AG04449 (cell line): Measurements from ENCODE around the gene FAM131C.
A peak's percentile ranks its signal among the peaks of the same experiment; 100 is the strongest.

Source experiments
- CTCF ChIA-PET: fragments of 350-600 bp; formaldehyde crosslinking; extraction: SDS; loops from one replicate; lab custom pipeline; 2021; ENCODE audit warnings: antibody characterized with exemption; lab: Yijun Ruan, JAX
- POLR2A ChIA-PET: fragments of 400-600, 350-600 bp; formaldehyde crosslinking; extraction: SDS; loops from one replicate; lab custom pipeline; 2020; ENCODE audit warnings: antibody characterized with exemption, inconsistent platforms; lab: Yijun Ruan, JAX
- DNase-seq: peaks from one replicate; pipeline ENCODE4 v3.0.0-alpha.2; 2010; ENCODE audit warnings: low read depth, low spot score
- H3K4me3 ChIP-seq: 2 replicates; pipeline ENCODE4 v1.5.1; 2011; ENCODE audit warnings: low read depth, mild to moderate bottlenecking, control low read depth, low read length
- TF ChIP-seq, protein P1 (sequence below): IDR thresholded peaks from one replicate; pipeline ENCODE4 v1.5.1; 2011; ENCODE audit warnings: mild to moderate bottlenecking, moderate library complexity, low read length, control low read depth, inconsistent platforms; ENCODE audit not compliant: insufficient read depth; ENCODE audit errors: missing control alignments

The FAM131C gene

DNA sequence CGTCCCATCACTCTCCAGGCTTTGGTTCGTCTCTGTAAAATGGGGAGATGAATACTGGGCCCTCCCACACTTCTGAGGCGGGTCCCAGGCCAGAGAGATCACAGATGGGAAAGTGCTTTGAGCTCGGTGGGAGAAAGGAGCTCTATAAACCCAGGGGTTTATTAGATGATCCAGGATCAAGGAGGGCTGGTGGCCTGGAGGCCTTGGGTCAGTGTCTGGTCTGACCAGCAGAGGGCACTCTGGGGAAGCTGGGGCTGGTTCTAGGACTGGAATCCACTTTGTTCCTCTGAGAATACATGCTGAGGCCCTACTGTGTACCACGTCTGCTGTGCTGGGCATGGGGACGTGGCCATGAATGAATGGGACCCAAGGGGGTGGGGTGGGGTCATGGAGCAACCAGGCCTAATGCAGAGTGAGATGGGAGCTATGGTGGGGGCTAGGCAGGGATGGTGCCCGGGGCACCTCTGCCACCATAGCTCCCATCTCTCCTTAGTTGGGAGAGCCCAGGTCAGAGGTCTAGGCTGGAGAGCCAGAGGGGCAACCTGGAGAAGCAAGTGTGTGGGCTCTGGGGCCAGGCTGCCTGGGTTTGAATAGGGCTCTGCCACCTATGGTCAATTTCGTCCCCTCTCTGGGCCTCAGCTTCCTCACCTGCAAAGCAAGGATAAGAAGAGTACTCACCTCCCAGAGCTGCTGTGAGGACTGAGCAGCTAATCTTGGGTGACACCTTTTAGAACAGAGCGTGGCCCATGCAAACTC is 9.0 kb upstream of the FAM131C start:
- TF ChIP-seq, protein P1, sequence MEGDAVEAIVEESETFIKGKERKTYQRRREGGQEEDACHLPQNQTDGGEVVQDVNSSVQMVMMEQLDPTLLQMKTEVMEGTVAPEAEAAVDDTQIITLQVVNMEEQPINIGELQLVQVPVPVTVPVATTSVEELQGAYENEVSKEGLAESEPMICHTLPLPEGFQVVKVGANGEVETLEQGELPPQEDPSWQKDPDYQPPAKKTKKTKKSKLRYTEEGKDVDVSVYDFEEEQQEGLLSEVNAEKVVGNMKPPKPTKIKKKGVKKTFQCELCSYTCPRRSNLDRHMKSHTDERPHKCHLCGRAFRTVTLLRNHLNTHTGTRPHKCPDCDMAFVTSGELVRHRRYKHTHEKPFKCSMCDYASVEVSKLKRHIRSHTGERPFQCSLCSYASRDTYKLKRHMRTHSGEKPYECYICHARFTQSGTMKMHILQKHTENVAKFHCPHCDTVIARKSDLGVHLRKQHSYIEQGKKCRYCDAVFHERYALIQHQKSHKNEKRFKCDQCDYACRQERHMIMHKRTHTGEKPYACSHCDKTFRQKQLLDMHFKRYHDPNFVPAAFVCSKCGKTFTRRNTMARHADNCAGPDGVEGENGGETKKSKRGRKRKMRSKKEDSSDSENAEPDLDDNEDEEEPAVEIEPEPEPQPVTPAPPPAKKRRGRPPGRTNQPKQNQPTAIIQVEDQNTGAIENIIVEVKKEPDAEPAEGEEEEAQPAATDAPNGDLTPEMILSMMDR: peak; percentile 88
- POLR2A ChIA-PET: no interaction called here
- no peak for DNase-seq
- no peak overlapping the region for H3K4me3 ChIP-seq
- CTCF ChIA-PET: interaction anchor here (0.6 to 22.9 kb wide), 40 partner anchors 13 to 293 kb away, joined by 3 to 1006 read pairs (median 5); partner anchors contain the start of genes CPLANE2, EPHA2, FAM131C and FBXO42

DNA sequence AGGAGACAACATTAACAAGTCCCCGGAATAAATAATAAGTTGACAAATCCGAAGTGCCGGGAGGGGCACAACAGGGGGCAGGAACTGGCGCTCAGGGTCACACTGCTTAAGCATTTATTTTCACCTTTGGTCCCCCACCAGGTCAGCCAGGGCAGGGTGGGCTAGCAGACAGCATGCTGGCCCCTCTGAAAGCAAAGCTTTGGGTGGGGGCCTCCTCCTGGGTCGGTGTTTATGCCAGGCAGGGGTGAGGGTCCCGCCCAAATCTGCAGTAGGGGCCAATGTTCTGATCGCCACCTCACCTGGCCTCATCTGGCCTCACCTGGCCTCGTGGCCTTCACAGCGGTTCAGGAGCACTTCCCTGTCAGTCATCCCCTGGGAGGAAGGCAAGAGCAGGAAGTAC is 8.2 kb upstream of the FAM131C start:
- ChIA-PET POLR2A (no interaction called here), CTCF (interaction anchor here (0.6 to 22.9 kb wide), 37 partner anchors 13 to 294 kb away, joined by 3 to 1006 read pairs (median 6); partner anchors contain the start of genes CPLANE2, EPHA2, FAM131C and HSPB7)
- H3K4me3 ChIP-seq: no peak overlapping the region
- TF ChIP-seq, protein P1: no peak
- no peak for DNase-seq

DNA sequence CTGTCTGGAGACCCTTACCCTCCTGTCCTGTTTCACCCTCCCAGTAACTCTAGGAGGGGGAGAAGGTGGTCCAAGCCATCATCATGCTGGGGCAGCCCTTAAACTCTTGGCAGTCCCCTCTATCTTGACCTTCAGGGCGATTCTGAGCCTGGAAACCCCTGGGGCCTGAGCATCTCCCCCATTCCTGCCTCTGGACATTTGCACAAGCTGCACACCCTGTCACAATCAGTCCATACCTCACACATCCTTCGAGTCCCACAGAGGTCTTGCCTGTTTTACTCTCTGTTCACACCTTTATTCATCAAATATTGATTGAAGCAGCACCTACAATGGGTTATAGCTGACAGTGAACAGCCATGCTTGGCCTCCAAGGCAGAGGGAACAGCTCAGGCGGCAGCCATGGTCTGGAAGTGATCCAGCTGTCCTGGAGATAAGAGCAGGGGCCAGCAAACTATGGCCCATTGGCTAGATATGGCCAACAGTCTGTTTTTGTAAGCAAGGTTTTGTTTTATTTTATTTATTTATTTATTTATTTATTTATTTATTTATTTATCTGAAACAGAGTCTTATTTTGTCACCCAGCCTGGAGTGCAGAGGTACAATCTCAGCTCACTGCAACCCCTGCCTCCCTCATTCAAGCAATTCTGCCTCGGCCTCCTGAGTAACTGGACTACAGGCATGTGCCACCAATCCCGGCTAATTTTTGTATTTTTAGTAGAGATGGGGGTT is 7.1 kb upstream of the FAM131C start:
- POLR2A ChIA-PET: no interaction called here
- TF ChIP-seq, protein P1: no peak
- no peak overlapping the region for H3K4me3 ChIP-seq
- CTCF ChIA-PET: interaction anchor here (0.9 to 22.9 kb wide), 21 partner anchors 12 to 283 kb away, joined by 3 to 1006 read pairs (median 47); partner anchors contain the start of genes CPLANE2, EPHA2 and FAM131C
- no peak for DNase-seq

DNA sequence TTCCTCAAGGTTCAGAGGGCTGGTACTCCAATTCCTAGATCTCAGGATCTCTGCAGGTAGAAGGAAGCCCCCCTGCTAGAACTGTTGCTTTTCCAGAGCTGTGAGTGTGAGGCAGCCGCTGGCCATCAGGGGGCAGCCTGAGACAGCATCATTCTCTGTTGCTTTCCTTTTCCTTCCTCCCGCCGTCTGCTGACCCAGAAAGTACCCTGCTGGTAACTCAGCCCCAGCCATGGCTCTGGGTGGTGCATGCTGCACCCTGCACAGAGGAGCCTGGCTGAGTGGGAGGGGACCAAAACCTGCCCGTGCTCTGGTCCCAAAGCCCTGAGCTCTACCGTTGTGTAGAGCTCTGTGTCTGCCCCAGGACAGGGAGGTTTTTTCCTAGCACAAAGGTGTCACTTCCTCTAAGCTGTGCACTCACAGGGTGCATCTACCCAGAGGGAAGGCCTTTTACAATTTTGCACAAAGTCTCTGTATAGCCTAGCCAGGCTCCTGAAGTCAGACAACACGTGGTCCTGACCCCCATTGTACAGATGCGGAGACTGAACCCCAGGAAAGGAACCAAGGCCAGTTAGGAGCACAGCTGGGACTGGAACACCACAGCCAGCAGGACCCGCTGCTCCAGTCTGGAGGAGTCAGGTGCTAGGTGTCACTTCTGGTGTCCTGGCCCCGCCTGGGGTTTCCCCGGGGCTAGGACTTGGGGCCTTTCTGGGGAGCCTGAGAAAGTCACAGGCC is 5.6 kb upstream of the FAM131C start:
- TF ChIP-seq, protein P1: peak; percentile 96
- no peak for DNase-seq
- no peak overlapping the region for H3K4me3 ChIP-seq
- ChIA-PET POLR2A (interaction anchor here (0.8 to 1.0 kb wide), 2 partner anchors 10 to 110 kb away, joined by 3 to 4 read pairs; no protein-coding TSS in a partner anchor), CTCF (interaction anchor here (0.6 to 22.9 kb wide), 44 partner anchors 9 to 308 kb away, joined by 3 to 1006 read pairs (median 4); partner anchors contain the start of genes CLCNKB, CPLANE2, EPHA2 and FAM131C)

DNA sequence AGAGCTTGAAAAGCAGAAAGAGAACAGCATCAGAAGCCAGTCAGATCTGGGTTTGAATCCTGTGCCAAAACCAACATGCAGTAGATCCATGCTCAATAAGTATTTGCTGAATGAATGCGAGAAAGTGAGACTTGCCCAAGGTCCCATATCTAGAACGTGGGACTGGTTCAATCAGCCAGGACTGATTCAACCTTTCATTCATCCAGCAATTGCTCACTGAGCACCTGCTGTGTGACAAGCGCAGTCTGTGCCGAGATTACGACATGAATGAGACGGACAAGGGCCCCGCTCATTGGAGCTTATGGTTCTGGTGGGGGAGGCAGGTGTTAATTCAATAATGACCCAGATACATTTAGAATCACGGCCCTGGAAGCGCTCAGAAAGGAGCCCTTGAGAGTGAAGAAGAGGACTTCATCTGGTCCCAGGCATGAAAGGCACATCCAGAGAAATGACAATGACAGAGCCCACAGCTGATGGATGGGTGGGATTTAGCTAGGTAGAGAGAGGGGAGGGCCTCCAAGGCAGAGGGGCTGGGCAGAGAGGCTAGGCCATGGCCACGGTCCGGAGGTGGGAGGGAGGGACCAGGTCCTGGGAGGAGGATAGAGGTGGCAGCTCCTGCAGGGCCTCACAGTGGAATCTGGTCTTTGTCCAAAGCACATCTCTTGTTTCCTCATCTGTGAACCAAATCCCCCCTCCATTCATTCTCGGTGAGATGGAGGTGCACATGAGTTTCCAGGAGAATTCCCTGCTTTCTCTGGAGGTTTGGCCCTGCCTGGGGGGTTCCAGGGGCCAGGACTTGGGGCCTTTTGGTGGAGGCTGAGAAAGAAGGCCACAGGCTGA is 4.2 kb upstream of the FAM131C start:
- no peak overlapping the region for H3K4me3 ChIP-seq
- CTCF ChIA-PET: interaction anchor here (0.7 to 22.9 kb wide), 25 partner anchors 9 to 363 kb away, joined by 3 to 1006 read pairs (median 7); partner anchors contain the start of genes CPLANE2, EPHA2, FAM131C and NECAP2
- POLR2A ChIA-PET: no interaction called here
- DNase-seq: no peak
- TF ChIP-seq, protein P1: no peak
